ENCODE data around the gene UBIAD1. TPM values are rescaled to one million over a fixed set of nuclear protein-coding genes. Genes with fewer than 3 reads are reported as not detected.

UBIAD1 gene
- total and polyA plus RNA-seq, 10 of the 15 experiments (the other 5 are each of a cell fraction or from before 2014, with no cell fraction given) = 4.5 to 23.8 (median 16.0) TPM

DNA sequence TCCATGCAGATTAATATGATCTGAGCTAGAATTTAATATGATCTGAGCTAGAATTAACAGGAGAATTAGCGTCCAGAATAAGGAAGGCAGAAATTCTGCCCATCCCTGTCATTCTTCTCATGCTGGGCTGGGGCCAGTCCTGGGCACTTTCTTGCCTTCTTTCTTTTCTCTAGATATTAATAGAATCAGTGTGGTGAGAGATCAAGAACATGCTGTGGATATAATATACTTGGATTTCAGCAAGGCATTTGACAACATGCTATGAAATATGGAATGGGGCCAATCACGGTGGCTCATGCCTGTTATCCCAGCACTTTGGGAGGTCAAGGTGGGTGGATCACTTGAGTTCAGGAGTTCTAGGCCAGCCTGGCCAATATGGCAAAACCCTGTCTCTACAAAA lies 18.1 kb downstream of the UBIAD1 start:
- Histone ChIP-seq H2AFZ (ENCODE audit: control insufficient read depth, low read depth, low read length) (no peak overlapping the region), H3K36me3 (ENCODE audit: control insufficient read depth in 2 of 2, insufficient read depth in 2 of 2, low read length in 1 of 2) (peaks cover 6 to 13% of the 10 kb centered on the region in 2 experiments), H3K4me1 (ENCODE audit: control insufficient read depth, insufficient read depth, low read length) (no peaks in the 10 kb centered on the region), H3K27me3 (replicated peaks in 1 of 2; ENCODE audit: control insufficient read depth in 2 of 2, insufficient read depth in 2 of 2, low read length in 1 of 2) (no peaks in the 10 kb centered on the region), H3K9me3 (replicated peaks; ENCODE audit: control insufficient read depth, insufficient read depth, low read length) (no peaks in the 10 kb centered on the region), H3K9ac (ENCODE audit: control insufficient read depth, insufficient read depth, low read length) (no peak overlapping the region), H3K4me3 (no peak overlapping the region), H3K79me2 (ENCODE audit: control insufficient read depth, insufficient read depth, low read length) (no peaks in the 10 kb centered on the region), H4K20me1 (ENCODE audit: control insufficient read depth, insufficient read depth) (peaks cover 4% of the 10 kb centered on the region), H3K4me2 (ENCODE audit: control insufficient read depth, insufficient read depth) (no peak overlapping the region), H3K27ac (ENCODE audit: control insufficient read depth, insufficient read depth) (no peak overlapping the region)
- ATAC-seq (no peak), FAIRE-seq (no peak), DNase-seq (ENCODE audit: low read depth, low spot score) (no peak)
- 100% methylated on average over 2 of the region's 2 CpGs for WGBS (ENCODE audit: insufficient coverage, insufficient replicate concordance, low lambda C conversion rate, missing lambda C conversion rate)
- ChIA-PET SMC1A (ENCODE audit: uncharacterized antibody, unreplicated experiment) (no interaction called here), CTCF (no interaction called here), RAD21 (ENCODE audit: unreplicated experiment) (no interaction called here), POLR2A (no interaction called here)
- BruUV-seq (replicated peaks) = no TSS peak
- intact Hi-C loops (cut with micrococcal nuclease; ENCODE audit: unreplicated experiment) (no loop called here), in situ Hi-C loops (cut with MboI) (no loop called here)
- no peak for TF ChIP-seq SMARCA5 (IDR thresholded peaks at IDR 0.05)
- no peak for TF ChIP-seq HDAC6 (IDR thresholded peaks at IDR 0.05; ENCODE audit: unreplicated experiment)
- no peak for TF ChIP-seq HDAC2 (IDR thresholded peaks at IDR 0.05)
- TF ChIP-seq BRCA1 (IDR thresholded peaks at IDR 0.05; ENCODE audit: low read depth, low read length) = no peak
- TF ChIP-seq ZBED1 (IDR thresholded peaks at IDR 0.05; ENCODE audit: borderline replicate concordance) = no peak

DNA sequence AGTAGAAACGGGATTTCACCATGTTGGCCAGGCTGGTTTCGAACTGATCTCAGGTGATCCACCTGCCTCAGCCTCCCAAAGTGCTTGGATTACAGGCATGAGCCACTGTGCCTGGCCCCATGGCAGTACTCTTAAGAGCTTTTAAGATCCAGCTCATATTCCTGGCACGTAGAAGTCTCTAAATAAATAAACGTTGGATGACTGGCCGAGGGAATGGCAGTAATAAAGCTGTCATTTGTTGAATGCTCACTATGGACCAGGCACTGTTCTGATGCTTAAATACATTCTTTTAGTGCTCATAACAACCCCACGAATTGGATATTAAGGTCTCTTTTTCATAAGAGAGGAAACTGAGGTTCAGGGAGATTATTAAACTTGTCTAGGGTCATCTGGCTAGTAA lies 20.9 kb downstream of the UBIAD1 start:
- Histone ChIP-seq H3K4me2 (ENCODE audit: control insufficient read depth, insufficient read depth) (no peak overlapping the region), H3K79me2 (ENCODE audit: control insufficient read depth, insufficient read depth, low read length) (no peaks in the 10 kb centered on the region), H2AFZ (ENCODE audit: control insufficient read depth, low read depth, low read length) (no peak overlapping the region), H4K20me1 (ENCODE audit: control insufficient read depth, insufficient read depth) (no peaks in the 10 kb centered on the region), H3K27ac (ENCODE audit: control insufficient read depth, insufficient read depth) (no peak overlapping the region), H3K4me3 (no peak overlapping the region), H3K4me1 (ENCODE audit: control insufficient read depth, insufficient read depth, low read length) (no peaks in the 10 kb centered on the region), H3K27me3 (replicated peaks in 1 of 2; ENCODE audit: control insufficient read depth in 2 of 2, insufficient read depth in 2 of 2, low read length in 1 of 2) (no peaks in the 10 kb centered on the region), H3K36me3 (ENCODE audit: control insufficient read depth in 2 of 2, insufficient read depth in 2 of 2, low read length in 1 of 2) (peaks cover 0 to 6% of the 10 kb centered on the region in 2 experiments; a peak in 2 of 4 replicates), H3K9ac (ENCODE audit: control insufficient read depth, insufficient read depth, low read length) (no peak overlapping the region), H3K9me3 (replicated peaks; ENCODE audit: control insufficient read depth, insufficient read depth, low read length) (no peaks in the 10 kb centered on the region)
- ATAC-seq (no peak), FAIRE-seq (no peak), DNase-seq (ENCODE audit: low read depth, low spot score) (no peak)
- RAD21 ChIA-PET (ENCODE audit: unreplicated experiment) = no interaction called here
- CTCF ChIA-PET = no interaction called here
- POLR2A ChIA-PET = no interaction called here
- in situ Hi-C loops (cut with MboI) = no loop called here
- WGBS (ENCODE audit: insufficient coverage, insufficient replicate concordance, low lambda C conversion rate, missing lambda C conversion rate) = 88% methylated on average over 6 of the region's 6 CpGs
- intact Hi-C loops (cut with micrococcal nuclease; ENCODE audit: unreplicated experiment) = no loop called here
- SMC1A ChIA-PET (ENCODE audit: uncharacterized antibody, unreplicated experiment) = no interaction called here
- no TSS peak for BruUV-seq (replicated peaks)
- TF ChIP-seq BMI1 (IDR thresholded peaks at IDR 0.05; ENCODE audit: borderline replicate concordance) = no peak
- TF ChIP-seq, protein P1, sequence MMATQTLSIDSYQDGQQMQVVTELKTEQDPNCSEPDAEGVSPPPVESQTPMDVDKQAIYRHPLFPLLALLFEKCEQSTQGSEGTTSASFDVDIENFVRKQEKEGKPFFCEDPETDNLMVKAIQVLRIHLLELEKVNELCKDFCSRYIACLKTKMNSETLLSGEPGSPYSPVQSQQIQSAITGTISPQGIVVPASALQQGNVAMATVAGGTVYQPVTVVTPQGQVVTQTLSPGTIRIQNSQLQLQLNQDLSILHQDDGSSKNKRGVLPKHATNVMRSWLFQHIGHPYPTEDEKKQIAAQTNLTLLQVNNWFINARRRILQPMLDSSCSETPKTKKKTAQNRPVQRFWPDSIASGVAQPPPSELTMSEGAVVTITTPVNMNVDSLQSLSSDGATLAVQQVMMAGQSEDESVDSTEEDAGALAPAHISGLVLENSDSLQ (IDR thresholded peaks at IDR 0.05) = no peak
- TF ChIP-seq CEBPB (IDR thresholded peaks at IDR 0.05; ENCODE audit: borderline replicate concordance in 1 of 2, low read depth in 2 of 2, low read length in 2 of 2) = no peak
- no peak for TF ChIP-seq WRNIP1 (IDR thresholded peaks at IDR 0.05; ENCODE audit: borderline replicate concordance, low read depth, low read length)
- TF ChIP-seq, protein P2, sequence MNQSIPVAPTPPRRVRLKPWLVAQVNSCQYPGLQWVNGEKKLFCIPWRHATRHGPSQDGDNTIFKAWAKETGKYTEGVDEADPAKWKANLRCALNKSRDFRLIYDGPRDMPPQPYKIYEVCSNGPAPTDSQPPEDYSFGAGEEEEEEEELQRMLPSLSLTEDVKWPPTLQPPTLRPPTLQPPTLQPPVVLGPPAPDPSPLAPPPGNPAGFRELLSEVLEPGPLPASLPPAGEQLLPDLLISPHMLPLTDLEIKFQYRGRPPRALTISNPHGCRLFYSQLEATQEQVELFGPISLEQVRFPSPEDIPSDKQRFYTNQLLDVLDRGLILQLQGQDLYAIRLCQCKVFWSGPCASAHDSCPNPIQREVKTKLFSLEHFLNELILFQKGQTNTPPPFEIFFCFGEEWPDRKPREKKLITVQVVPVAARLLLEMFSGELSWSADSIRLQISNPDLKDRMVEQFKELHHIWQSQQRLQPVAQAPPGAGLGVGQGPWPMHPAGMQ (IDR thresholded peaks at IDR 0.05; ENCODE audit: borderline replicate concordance) = no peak
- TF ChIP-seq BCL11A (IDR thresholded peaks at IDR 0.05; ENCODE audit: low read depth, low read length) = no peak
- no peak for TF ChIP-seq HDGF (IDR thresholded peaks at IDR 0.05)
- TF ChIP-seq MEF2B (IDR thresholded peaks at IDR 0.05; ENCODE audit: partially characterized antibody, poor library complexity, severe bottlenecking) = no peak
- TF ChIP-seq, protein P3, sequence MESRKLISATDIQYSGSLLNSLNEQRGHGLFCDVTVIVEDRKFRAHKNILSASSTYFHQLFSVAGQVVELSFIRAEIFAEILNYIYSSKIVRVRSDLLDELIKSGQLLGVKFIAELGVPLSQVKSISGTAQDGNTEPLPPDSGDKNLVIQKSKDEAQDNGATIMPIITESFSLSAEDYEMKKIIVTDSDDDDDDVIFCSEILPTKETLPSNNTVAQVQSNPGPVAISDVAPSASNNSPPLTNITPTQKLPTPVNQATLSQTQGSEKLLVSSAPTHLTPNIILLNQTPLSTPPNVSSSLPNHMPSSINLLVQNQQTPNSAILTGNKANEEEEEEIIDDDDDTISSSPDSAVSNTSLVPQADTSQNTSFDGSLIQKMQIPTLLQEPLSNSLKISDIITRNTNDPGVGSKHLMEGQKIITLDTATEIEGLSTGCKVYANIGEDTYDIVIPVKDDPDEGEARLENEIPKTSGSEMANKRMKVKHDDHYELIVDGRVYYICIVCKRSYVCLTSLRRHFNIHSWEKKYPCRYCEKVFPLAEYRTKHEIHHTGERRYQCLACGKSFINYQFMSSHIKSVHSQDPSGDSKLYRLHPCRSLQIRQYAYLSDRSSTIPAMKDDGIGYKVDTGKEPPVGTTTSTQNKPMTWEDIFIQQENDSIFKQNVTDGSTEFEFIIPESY (IDR thresholded peaks at IDR 0.05) = no peak

All from GM12878 (cell line).